HG03064 (cell line): ENCODE results near the gene ANAPC10.
"Not testable (repeated sequence)": the region's sequence is repeated elsewhere in the genome, so short reads cannot be mapped to it uniquely, and the experiment has no call there.

ENCODE experiments used
- ATAC-seq: cut with Tn5 transposase; IDR thresholded peaks from one replicate; pipeline ENCODE4 v1.9.1; 2021; ENCODE audit warnings: low read depth; ENCODE audit not compliant: unreplicated experiment

ANAPC10 gene

GRCh38 chr4:145012841-145013240, 85.2 kb downstream of the ANAPC10 start:
- no peak for ATAC-seq

DNA sequence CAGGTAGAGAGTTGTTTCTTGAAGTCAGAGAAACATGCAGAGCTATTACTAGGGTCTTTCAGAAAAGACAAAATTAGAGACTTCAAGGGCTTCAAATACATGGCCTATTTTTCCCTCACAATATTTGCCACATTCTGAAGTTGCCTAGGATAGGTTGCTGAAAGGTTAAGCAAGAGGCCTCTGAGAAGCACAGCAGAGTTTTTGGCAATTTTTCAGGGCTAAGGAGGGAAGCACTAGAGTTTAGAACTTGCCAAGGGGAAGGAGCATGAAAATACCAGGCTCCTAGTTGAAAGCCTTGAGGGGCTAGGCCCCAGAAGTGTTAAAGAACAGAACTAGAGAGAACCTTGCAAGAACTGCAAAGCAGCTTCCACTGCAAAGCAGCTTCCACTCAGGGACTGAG, 86.4 kb downstream of the ANAPC10 start:
- ATAC-seq, result no peak

GRCh38 chr4:145010315-145010714, 87.7 kb downstream of the ANAPC10 start:
- not testable (repeated sequence) for ATAC-seq

GRCh38 chr4:145003675-145004074, 94.3 kb downstream of the ANAPC10 start:
- no peak for ATAC-seq

DNA sequence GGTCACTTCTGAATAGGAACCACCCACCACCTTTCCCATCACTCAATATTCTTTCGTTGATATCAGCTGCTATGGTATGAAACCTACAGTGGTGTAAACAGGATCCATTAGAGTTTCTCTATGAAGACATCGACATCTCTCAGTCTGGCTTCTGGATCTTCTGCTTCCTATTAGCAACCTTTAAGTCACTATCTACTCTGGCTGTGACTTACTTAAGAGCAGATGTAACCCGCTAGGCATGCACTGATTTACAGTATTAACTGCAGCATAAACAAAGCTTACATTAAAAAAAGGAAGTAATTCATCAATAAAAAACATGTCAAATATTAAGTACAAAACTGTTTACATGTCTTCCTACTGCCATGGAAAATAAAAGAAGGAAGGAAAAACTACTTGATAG, 96.4 kb downstream of the ANAPC10 start:
- ATAC-seq, result no peak

GRCh38 chr4:145000656-145001055, 97.3 kb downstream of the ANAPC10 start:
- not testable (repeated sequence) for ATAC-seq

GRCh38 chr4:144989306-144989705, 108.7 kb downstream of the ANAPC10 start:
- ATAC-seq, result no peak

DNA sequence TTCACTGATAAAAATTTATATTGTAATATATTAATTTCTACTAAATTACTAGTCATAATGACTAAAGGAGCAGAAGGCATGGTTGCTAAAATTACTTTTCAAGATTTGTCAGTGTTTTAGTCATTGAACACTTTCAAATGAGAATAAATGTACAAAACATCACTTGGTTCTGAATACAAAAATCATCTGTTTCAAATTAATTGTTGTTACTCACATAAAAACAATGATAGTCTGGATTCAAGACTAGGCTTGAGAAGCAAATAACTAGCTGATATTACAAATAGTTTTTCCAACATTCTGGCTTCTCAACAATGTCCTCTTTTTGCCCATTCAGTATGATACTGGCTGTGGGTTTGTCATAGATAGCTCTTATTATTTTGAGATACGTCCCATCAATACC, 112.5 kb downstream of the ANAPC10 start:
- no peak for ATAC-seq

DNA sequence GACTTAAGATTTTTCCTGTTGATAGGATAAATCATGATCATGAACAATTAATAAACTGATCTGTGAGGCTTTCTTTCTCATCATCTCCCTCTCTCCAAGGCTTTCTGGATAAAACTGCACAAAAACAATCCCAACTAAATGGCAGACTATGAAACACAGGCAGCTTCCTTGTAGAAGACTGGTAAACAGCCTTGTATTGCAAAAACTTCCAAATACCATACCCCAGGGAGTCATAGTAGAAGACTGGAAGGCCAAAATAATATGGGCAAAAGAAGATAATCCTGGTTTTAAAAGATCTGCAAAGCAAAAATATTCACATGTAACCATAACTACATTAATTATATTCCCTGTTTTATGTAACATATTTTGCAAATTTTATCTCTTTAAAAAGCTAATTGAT, 113.0 kb downstream of the ANAPC10 start:
- no peak for ATAC-seq

- no peak for ATAC-seq
Observed at GRCh38 chr4:144984241-144984640, 113.8 kb downstream of the ANAPC10 start.

DNA sequence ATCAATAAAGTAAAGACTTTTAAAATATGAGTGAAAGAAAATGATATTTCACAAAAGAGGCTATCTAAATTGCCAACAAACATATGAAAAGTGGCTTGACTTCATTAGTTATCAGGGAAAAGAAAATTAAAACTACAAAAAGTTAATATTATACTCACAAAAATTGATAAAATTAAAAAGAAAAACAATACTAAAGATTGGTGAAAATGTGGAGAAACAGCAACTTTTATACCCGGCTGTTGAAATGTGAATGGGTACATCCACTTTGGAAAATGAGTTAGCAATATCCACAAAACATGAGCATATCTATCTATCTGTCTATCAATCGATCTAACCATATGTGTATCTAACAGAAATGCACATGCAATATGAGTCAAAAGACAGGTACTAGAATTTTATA, 122.3 kb downstream of the ANAPC10 start:
- no peak for ATAC-seq

DNA sequence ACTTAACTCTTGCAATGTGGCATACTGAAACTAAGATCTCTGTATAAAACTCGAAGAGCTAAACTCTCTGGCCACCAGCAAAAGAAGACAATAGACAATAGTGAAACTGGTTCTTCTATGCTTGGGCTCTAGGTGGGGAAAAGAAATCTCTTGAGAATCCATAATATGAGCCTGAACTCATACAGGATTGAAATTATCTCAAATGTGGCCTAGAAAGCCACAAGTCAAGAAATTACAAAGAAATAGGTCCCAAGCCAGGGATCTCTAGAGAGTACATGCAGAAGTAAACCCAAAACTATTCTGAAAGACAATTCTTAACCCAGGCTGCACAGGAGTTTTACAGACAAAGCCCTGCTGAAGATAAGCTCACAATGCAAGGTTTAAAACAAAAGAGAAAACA, 127.4 kb downstream of the ANAPC10 start:
- peak; percentile 82 for ATAC-seq

DNA sequence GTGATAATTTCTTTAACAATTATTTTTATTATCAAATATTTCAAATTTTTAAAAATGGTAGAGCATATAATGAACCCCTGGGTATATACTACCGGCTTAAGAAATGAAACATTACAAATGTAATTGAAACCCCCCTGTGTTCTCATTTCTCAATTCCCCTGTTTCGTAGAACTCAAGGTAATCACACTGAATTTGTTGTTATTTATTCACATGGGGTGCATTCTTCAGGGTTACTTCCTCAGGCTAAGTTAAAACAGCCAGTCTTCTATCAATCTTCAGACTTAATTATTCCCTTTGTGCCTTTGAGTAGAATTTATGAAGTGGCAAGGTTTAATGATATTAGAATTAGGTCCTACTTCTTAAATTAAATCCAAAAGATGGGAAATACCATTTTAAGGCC, 128.2 kb downstream of the ANAPC10 start:
- no peak for ATAC-seq

DNA sequence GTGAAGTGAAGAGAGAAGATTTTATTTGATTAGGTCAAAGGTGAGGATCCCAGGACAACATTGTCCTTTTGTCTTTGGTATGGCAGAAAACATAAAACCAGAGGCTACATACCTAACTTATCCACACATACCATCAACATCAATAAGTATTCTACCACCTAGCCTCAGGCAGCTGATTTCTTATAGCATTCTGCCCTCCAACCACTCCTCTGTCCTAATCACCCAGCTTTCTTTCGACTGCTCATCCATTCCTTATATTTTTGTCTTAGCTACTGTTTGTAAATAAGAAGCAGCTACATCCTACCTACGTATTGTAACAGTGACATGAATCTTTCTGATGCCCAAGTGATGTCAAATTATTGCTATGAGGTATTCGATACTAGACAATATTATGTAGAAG, 129.4 kb downstream of the ANAPC10 start:
- no peak for ATAC-seq

- ATAC-seq, result peak; percentile 65
Observed at GRCh38 chr4:144967161-144967560, 130.8 kb downstream of the ANAPC10 start.

DNA sequence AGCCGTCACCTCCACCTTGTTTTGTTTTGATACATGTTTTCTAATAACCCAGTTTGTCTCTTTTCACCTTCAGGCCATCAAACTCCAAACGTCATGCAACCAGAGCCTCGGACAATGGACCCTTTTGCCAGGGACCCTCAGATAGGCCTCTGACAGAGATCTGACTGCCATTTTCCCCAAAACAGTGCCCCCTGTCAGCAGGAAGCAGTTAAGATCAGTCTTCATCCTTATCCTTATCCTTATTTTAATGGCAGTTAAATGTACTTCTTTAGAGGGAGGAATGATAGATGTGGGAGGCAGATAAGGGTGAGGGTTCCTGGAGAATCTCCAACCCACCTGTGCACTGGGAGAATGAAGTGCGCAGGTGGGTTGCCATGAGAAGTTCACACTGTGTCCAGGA, 135.7 kb downstream of the ANAPC10 start:
- no peak for ATAC-seq

DNA sequence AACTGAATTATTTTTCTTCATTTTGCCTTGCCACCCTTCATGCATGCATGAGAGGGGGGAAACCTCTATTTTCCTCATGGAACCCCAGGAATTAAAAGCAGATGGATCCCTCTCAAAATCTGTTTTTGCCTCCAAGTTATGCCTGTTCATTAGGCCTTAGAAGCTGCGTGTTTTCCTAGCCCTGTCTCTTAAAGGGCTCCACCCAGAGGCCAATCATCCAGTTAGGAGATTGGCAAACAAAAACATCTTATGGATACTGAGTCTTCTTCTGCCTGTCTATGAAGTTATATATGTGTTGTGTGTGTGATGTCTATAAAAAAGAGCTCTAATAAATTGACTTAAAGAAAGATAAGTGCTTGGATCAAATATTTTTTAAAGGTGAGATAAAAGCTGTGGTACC, 142.9 kb downstream of the ANAPC10 start:
- no peak for ATAC-seq

DNA sequence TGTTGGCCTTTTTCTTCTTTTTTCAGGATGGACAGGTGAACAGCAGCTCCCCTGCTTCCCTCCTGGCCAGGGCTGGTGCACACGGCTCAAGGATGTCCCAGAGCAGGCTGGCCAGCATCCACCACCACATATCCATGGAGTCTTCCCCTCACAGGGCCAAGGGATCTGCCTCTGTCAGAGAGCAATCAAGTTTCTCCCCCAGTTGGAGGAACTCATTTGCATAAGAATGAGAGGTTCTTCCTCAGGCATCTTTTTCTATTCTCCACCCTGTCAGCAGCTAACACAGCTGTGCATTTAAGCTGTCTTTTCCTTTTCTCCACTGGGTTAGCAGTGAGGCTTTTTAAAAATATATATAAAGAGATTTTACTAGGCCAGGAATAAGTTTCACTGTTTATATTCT, 143.8 kb downstream of the ANAPC10 start:
- no peak for ATAC-seq

GRCh38 chr4:144948421-144948820, 149.6 kb downstream of the ANAPC10 start:
- ATAC-seq, result no peak

- no peak for ATAC-seq
Observed at GRCh38 chr4:144948009-144948408, 150.0 kb downstream of the ANAPC10 start.
